Keratinocyte (primary cell): ENCODE results near the gene GSDMA. TPM values are rescaled to one million over a fixed set of nuclear protein-coding genes. Genes with fewer than 3 reads are reported as not detected.
A peak's percentile ranks its signal among the peaks of the same experiment; 100 is the strongest.

ENCODE experiments used
- DNase-seq: peaks from one replicate; pipeline ENCODE4 v3.0.0-alpha.2; 2011; ENCODE audit warnings: low read depth, missing footprints, low spot score
- FAIRE-seq: peaks from 2 replicates; lab custom pipeline; 2011; peaks lifted over from hg19 to GRCh38; lab: Jason Lieb, UNC
- H2AFZ ChIP-seq: 2 replicates; pipeline ENCODE4 v1.6.0; 2012; ENCODE audit warnings: low read length, control low read depth, inconsistent platforms; ENCODE audit not compliant: control insufficient read depth
- H3K27ac ChIP-seq: 2 replicates; pipeline ENCODE4 v1.5.1; 2011; ENCODE audit warnings: low read length; ENCODE audit not compliant: control insufficient read depth, insufficient read depth
- H3K27me3 ChIP-seq: 3 replicates; pipeline ENCODE4 v1.6.0; 2011; ENCODE audit warnings: low read length; ENCODE audit not compliant: control insufficient read depth, insufficient read depth; ENCODE audit errors: extremely low read depth
- H3K36me3 ChIP-seq, 2 experiments: 2 replicates in 1 of 2; 3 replicates in 1 of 2; pipeline ENCODE4 v1.5.1; 2011; ENCODE audit warnings: low read length in 2 of 2, mild to moderate bottlenecking in 1 of 2; ENCODE audit not compliant: control insufficient read depth in 2 of 2, insufficient read depth in 2 of 2; ENCODE audit errors: extremely low read depth in 1 of 2
- H3K4me1 ChIP-seq: 3 replicates; pipeline ENCODE4 v1.5.1; 2011; ENCODE audit warnings: low read length; ENCODE audit not compliant: control insufficient read depth, insufficient read depth; ENCODE audit errors: extremely low read depth
- H3K4me2 ChIP-seq: 3 replicates; pipeline ENCODE4 v1.6.0; 2011; ENCODE audit warnings: low read depth, low read length; ENCODE audit not compliant: control insufficient read depth, insufficient read depth; ENCODE audit errors: extremely low read depth
- H3K4me3 ChIP-seq, 3 experiments: fragments of 200-600 bp in 1 of 3; sonication (generic) in 1 of 3; 2 replicates in 2 of 3; 3 replicates in 1 of 3; pipeline ENCODE4 v1.5.1; 2011 to 2016; ENCODE audit warnings: low read length in 3 of 3, mild to moderate bottlenecking in 3 of 3, control low read depth in 2 of 3, inconsistent platforms in 1 of 3, low read depth in 1 of 3, mixed read lengths in 1 of 3, mixed run types in 1 of 3, moderate library complexity in 1 of 3; ENCODE audit not compliant: control insufficient read depth in 2 of 3, insufficient read depth in 2 of 3; ENCODE audit errors: extremely low read depth in 1 of 3
- H3K79me2 ChIP-seq: 2 replicates; pipeline ENCODE4 v1.6.0; 2012; ENCODE audit warnings: low read length; ENCODE audit not compliant: control insufficient read depth, insufficient read depth
- H3K9ac ChIP-seq: 3 replicates; pipeline ENCODE4 v1.6.0; 2011; ENCODE audit warnings: low read length; ENCODE audit not compliant: control insufficient read depth, insufficient read depth; ENCODE audit errors: extremely low read depth
- H3K9me1 ChIP-seq: 3 replicates; pipeline ENCODE4 v1.6.0; 2011; ENCODE audit warnings: low read length; ENCODE audit not compliant: control insufficient read depth, insufficient read depth; ENCODE audit errors: extremely low read depth
- H3K9me3 ChIP-seq: 2 replicates; pipeline ENCODE4 v1.5.1; 2012; ENCODE audit warnings: low read depth, low read length; ENCODE audit not compliant: control insufficient read depth
- H4K20me1 ChIP-seq: 3 replicates; pipeline ENCODE4 v1.6.0; 2011; ENCODE audit warnings: low read length; ENCODE audit not compliant: control insufficient read depth, insufficient read depth; ENCODE audit errors: extremely low read depth
- EZH2 ChIP-seq: IDR thresholded peaks from one replicate; pipeline ENCODE4 v1.6.1; 2012; ENCODE audit warnings: inconsistent platforms, mild to moderate bottlenecking, low read length, moderate library complexity
- dilution Hi-C: fragments of 300-500 bp; cut with MboI; formaldehyde crosslinking; loops from one replicate; pipeline ENCODE4 v1.7.0; 2020; ENCODE audit warnings: low sequenced_read_pairs; ENCODE audit not compliant: extremely low pct_ligation_motif_present
- polyA plus RNA-seq, 5 experiments: library from polyadenylated mRNA; depleted of rRNA in 3 of 5; stranded (reverse) in 3 of 5; stranded (forward) in 1 of 5; unstranded in 1 of 5; fragments of >200 nt; gene quantifications; 1 replicate in 1 of 5; 2 replicates in 3 of 5; 3 replicates in 1 of 5; pipeline versions ENCODE4 v1.2.1 to v1.2.3, GENCODE V29; 2011 to 2012; ENCODE audit warnings: missing spikeins in 2 of 5, low read depth in 1 of 5, low replicate concordance in 1 of 5
- TF ChIP-seq, protein P1 (sequence below), 3 experiments: IDR thresholded peaks in 1 of 3; conservative IDR thresholded peaks in 1 of 3; optimal IDR thresholded peaks in 1 of 3; 2 replicates in 2 of 3; 3 replicates in 1 of 3; pipeline versions ENCODE3 to v1.5.1; 2011; ENCODE audit warnings: low read length in 3 of 3, mild to moderate bottlenecking in 3 of 3, moderate library complexity in 2 of 3, control low read depth in 1 of 3, inconsistent platforms in 1 of 3; ENCODE audit not compliant: insufficient read depth in 2 of 3; ENCODE audit errors: extremely low read depth in 1 of 3

Gene GSDMA
- polyA plus RNA-seq, 1 donor (not counting 4 experiments of a cell fraction or from before 2014, with no cell fraction given), result 5.0 TPM

DNA sequence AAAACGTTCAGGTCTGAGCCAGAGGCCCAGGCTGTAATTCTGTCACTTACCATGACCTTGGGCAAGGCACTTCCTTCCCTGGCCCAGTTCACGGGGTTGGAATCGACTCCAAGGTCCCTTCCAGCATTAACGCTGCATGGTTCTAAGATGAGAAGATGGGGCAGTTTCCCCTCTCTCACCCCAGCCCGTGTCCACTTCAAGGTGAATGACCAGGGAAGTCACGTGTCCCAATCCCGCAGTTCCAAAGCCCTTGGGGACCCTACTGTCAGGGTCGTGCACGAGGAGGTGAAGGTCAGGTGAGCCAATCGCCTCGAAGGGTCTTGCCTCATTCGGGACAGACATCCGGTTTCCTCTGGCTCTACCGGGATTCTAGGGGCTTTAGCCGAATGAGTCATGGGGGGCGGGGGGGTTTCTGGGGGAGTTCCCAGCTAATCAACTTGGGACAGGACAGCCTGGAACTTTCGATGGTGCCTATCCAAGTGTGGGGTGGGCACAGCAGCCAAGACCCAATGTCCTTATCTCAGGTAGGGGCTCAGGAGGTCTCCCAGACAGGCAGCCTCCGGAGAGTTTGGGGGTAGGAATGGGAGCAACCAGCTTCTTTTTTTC lies 51.7 kb downstream of the GSDMA start:
- TF ChIP-seq EZH2, result no peak
- TF ChIP-seq, protein P1, sequence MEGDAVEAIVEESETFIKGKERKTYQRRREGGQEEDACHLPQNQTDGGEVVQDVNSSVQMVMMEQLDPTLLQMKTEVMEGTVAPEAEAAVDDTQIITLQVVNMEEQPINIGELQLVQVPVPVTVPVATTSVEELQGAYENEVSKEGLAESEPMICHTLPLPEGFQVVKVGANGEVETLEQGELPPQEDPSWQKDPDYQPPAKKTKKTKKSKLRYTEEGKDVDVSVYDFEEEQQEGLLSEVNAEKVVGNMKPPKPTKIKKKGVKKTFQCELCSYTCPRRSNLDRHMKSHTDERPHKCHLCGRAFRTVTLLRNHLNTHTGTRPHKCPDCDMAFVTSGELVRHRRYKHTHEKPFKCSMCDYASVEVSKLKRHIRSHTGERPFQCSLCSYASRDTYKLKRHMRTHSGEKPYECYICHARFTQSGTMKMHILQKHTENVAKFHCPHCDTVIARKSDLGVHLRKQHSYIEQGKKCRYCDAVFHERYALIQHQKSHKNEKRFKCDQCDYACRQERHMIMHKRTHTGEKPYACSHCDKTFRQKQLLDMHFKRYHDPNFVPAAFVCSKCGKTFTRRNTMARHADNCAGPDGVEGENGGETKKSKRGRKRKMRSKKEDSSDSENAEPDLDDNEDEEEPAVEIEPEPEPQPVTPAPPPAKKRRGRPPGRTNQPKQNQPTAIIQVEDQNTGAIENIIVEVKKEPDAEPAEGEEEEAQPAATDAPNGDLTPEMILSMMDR (optimal IDR thresholded peaks at IDR 0.05 in 1 of 3, IDR thresholded peaks at IDR 0.05 in 1 of 3, conservative IDR thresholded peaks at IDR 0.05 in 1 of 3; ENCODE audit: extremely low read depth in 1 of 3, insufficient read depth in 2 of 3, low read length in 3 of 3), result no peak
- dilution Hi-C loops, result no loop called here

GRCh38 chr17:40015005-40015997 lies 52.5 kb downstream of the GSDMA start, which contains the start of gene CSF3:
TSS of gene CSF3 (plus strand) at chr17:40015440. CDS start at chr17:40015475, 35 bp downstream.
- FAIRE-seq (no peak), DNase-seq (no peak)
- peak within 1 kb of the TSS; percentile 16 for H3K4me2 ChIP-seq
- H3K9me3 ChIP-seq, result no peaks in the 10 kb centered on the region
- H3K27ac ChIP-seq, result peak within 1 kb of the TSS; percentile 4
- H3K27me3 ChIP-seq, result no peaks in the 10 kb centered on the region
- no peak for TF ChIP-seq EZH2
- TF ChIP-seq, protein P1 (optimal IDR thresholded peaks at IDR 0.05 in 1 of 3, IDR thresholded peaks at IDR 0.05 in 1 of 3, conservative IDR thresholded peaks at IDR 0.05 in 1 of 3; ENCODE audit: extremely low read depth in 1 of 3, insufficient read depth in 2 of 3, low read length in 3 of 3), result no peak
- no peak within 1 kb of the TSS for H3K4me3 ChIP-seq
- H3K9me1 ChIP-seq, result no peaks in the 10 kb centered on the region
- H2AFZ ChIP-seq, result no peak within 1 kb of the TSS
- H3K79me2 ChIP-seq, result peaks cover 2% of the 10 kb centered on the region
- H4K20me1 ChIP-seq, result no peaks in the 10 kb centered on the region
- H3K4me1 ChIP-seq, result peaks cover 33% of the 10 kb centered on the region
- H3K36me3 ChIP-seq, result peaks cover 1 to 3% of the 10 kb centered on the region in 2 experiments
- dilution Hi-C loops, result no loop called here
- peak within 1 kb of the TSS; percentile 28 for H3K9ac ChIP-seq

More for the DNA sequence above, 51.7 kb downstream of the GSDMA start:
- Histone ChIP-seq H3K4me3 (no peak overlapping the region), H3K9me3 (no peaks in the 10 kb centered on the region), H3K27ac (no peak overlapping the region), H3K9ac (peak overlapping the region; percentile 28), H2AFZ (no peak overlapping the region), H3K9me1 (no peaks in the 10 kb centered on the region), H3K79me2 (no peaks in the 10 kb centered on the region), H3K27me3 (no peaks in the 10 kb centered on the region), H3K36me3 (peaks cover 0 to 1% of the 10 kb centered on the region in 2 experiments), H3K4me2 (no peak overlapping the region), H4K20me1 (no peaks in the 10 kb centered on the region), H3K4me1 (peaks cover 35% of the 10 kb centered on the region)
- no peak for FAIRE-seq
- no peak for DNase-seq
